NCI-H1930 (cell line): ENCODE data around the gene GMDS.
A peak's percentile ranks its signal among the peaks of the same experiment; 100 is the strongest.

Experiments used
- DNase-seq, 2 experiments: peaks; one replicate each; lab custom pipeline; 2025; lab: John Stamatoyannopoulos, UW

GMDS gene

DNA sequence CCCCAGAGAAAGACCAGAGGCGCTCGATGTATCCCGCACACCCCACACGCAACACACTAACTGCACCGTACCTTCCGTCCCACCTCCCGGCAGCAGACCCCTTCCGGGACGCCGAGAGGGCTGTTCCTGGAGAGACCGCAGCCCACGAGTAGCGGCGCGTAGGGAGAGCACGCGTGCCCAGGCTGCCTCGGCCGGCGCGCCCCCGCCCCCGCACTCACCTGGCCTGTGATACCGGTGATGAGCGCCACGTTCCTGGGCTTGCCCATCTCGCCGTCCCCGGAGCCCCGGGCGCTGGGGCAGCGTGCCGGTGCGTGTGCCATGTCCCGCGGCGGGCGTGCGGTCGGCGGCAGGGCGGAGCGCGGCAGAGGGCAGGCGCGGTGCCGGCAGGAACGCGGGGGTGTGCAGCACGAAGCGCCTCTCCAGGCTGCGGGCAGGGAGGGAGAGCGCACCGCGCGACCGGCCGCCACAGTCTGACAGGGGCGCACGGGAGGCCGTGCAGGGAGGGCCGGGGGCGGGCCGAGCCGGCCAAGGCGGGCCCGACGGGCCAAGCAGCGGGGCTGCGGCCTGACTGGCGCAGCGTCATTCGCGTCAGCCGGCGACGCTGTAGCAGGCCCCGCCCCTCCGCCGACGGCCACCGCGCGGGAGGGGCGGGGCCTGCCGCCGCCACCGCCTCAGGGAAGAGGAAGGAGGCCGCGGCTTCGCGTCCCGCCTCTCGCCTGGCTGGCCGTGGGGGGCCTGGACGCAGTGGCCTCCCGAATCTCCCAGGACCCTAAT is at the start of gene GMDS:
Gene GMDS (minus strand): TSS at position 503 of the 774 bp plus-strand sequence.
- peak; percentile 73 to 88 for DNase-seq

GRCh38 chr6:2285510-2285909 is 40.1 kb upstream of the GMDS start:
- DNase-seq = no peak

- DNase-seq = no peak
Measured at GRCh38 chr6:2275892-2276242, 30.5 kb upstream of the GMDS start.

DNA sequence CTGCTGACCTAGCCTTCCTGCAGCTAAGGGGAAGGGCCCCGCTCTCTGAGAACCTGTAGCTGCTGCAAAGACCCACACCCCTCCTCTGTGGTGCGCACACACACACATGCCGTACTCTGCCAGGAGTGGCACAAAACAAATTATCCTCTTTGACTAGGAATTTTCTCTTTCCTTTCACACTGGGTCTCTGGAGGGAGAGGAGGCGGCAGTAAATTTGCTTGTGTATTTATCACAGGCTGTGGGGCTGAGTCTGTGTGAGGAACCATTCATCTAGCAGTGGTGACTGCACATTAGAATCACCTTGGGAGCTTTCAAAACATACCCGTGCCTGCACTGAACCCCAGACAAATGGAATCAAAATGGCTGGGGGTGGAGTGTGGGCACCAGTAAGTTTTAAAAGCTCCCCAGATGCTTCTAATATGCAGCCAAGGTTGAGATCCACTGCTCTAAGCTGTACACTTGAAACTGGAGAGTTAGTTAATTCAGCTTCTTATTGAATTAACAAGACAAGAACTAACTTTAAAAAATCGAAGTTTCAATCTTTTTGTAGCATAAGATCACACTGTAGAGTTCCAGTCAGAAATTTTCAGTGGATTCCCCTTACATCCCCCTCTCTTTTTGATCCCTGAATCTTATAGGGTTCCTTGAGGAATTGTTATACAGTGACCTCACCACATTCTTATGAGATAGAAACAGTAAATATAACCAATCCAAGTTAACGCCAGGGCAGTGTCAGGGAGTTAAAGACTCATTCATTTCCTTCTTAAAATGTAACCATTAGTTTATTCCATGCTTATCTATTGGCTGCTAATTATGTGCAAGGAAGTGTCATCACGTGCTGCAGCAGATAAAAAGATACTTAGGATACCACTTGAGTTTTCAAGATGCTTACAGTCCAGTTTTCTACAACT is 29.8 kb upstream of the GMDS start:
- DNase-seq = no peak

DNA sequence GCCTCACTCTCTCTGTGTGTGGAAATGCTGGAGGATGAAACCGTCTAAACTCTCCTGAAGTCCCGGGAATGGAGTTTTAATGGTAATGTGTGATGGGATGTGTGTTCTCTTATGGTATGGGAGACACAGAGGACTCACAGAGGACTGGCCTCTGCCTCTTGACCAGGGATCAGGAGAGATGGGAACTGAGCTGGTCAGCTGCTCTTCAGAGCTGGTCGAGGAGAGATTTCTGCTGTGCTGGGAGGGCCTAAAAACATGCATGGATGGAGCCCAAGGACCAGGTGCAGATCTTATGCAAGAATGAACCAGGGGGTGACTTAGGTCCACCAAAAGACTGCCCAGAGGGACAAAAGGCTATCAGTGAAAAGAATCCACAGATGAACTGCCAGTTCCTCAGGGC is 27.3 kb upstream of the GMDS start:
- no peak for DNase-seq

DNA sequence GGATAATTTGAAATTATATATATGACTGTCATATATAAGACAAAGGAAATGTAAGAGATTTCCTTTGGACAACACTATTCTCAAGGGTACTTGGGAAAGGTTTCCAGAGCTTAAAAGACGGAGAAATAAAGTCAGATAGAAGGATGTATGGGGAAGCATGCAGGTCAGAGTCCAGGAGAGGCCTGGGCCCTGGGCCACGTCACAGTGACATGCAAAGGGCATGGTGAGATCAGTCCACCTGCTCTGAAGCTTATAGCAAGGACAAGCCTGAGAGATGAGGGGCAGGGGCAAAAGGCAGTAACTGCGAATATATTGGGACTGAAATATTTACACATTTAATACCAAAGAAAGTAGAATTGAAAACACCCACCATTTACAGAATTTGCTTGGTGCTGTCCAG is 24.6 kb upstream of the GMDS start:
- no peak for DNase-seq

DNA sequence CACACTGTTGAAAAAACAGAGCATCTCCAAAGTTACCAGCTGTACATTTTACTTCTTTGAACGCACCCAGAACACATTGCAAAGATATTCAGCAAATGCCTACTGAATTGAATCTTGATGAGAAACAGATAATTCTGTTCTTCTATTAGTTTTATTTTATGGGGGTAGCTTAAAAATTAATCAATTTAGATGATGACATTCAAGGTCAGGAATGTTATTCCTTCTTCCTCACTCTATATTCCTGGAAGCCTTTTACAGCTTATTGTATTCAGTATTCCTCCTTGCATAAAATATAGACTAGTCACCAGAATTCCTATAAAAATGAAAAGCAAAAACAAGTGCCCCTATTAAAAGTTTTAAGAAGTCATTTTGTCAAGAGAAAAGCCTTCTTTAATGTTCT is 21.4 kb upstream of the GMDS start:
- DNase-seq = no peak

GRCh38 chr6:2266031-2266795 is 20.8 kb upstream of the GMDS start:
- DNase-seq = no peak

DNA sequence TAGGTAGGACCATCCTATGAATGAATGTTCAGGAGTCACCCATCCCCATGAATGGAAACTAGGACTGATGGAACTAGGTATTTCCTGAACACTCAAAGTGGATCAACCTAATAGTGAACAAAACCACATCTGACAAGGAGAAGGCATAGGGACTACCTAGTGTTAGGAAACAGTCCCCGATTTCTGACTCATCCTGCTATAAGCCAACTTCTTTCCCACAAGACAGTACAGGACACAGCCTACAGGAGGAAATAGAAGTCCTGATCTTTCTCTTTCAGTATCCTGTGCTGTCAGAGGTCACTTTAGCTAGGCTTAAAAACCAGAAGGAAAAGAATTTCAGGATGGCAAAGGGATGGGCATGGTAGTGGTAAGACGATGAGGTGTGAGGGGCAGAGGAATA is 19.5 kb upstream of the GMDS start:
- DNase-seq = no peak

GRCh38 chr6:2263896-2264295 is 18.5 kb upstream of the GMDS start:
- no peak for DNase-seq

DNA sequence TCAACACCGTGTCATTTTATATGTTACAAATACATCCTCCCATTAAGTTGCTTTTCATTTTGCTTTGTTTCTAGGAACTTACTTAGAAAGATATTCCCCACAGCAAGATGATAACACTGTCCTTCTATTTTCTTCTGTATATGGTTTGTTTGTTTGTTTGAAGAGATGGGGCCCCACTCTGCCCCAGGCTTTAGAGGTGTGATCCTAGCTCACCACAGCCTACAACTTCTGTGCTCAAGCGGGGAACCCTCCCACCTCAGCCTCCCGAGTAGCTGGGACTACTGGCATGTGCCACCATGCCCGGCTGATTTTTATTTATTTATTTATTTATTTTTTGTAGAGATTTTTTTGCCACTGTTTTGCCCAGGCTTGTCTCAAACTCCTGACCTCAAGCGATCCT is 14.2 kb upstream of the GMDS start:
- no peak for DNase-seq

DNA sequence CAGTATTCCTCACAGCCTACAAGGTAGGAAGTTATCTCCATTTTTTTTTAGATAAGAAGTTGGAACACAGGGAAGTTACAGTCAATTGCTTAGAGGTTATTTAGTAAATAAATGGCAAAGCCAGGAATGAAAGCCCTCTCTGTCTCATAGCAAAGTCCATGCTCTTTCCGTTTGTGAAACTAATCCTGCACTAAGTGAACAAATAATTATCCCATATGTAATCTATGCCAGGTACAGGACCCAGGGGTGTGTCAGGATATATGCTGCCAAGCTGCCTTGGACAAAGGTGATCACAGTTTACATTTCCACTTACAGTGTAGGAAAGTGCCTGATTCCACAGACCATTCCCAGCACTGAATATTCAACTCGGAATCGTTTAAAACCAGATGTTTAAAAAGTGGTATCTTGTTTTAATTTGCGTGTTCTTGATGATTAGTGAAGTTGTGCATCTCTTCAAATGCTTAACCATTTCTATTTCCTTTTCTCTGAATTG is 13.6 kb upstream of the GMDS start:
- DNase-seq = no peak

GRCh38 chr6:2258112-2258511 is 12.7 kb upstream of the GMDS start:
- no peak for DNase-seq

DNA sequence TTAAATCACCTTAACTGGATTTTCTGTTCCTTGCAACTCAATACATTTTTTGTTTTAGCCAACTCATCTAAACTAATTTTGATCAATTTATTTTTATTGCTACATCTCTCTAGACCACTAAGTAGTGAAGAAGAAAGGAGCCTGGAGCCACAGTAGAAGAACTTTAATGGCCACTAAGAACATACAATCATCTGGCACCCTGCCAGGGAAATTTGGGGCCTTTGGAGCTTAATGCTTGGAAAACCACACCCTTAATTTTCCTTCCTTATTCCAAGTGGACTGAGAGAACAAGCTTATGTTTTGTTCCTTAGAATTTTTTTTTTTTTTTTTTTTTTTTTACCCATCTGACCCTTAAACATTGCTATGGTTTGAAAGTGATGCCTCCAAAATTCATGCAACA is 12.0 kb upstream of the GMDS start:
- DNase-seq = no peak

DNA sequence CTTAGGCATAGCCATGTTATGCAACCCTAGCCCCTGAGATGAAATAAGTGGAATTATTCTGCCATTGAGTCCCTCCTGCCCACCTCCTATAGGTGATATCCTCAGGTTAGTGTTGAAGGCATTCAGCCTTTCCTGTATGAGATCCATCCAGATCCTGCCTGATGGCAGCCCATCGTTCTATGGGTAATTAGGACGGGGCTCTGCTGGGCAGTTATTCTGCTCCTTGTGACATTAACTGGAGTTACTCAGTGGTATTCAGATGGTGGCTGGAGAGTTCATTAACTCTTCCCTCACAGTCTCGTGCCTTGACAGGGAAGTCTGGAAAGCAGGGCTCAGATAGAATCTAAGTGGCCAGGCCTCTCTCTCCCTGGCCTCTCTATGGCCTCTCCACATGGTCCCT is 9.3 kb upstream of the GMDS start:
- DNase-seq = no peak

GRCh38 chr6:2249126-2249525 is 3.7 kb upstream of the GMDS start:
- DNase-seq = no peak

GRCh38 chr6:2247664-2248063 is 2.3 kb upstream of the GMDS start:
- DNase-seq = no peak

GRCh38 chr6:2245877-2246863 is 765 bp upstream of the GMDS start:
- DNase-seq = no peak

- no peak for DNase-seq
Measured at GRCh38 chr6:2244261-2245102, 923 bp downstream of the GMDS start.

- DNase-seq = no peak
Measured at GRCh38 chr6:2242311-2242710, 3.1 kb downstream of the GMDS start.
